K562 (cell line): ENCODE results near the gene RAB5B. TPM values are rescaled to one million over a fixed set of nuclear protein-coding genes. Genes with fewer than 3 reads are reported as not detected.

Experiments used
- ELF2 ChIP-seq: fragments of 250-450 bp; sonication (Bioruptor Pico); IDR thresholded peaks from 2 replicates; pipeline ENCODE4 v1.5.0; 2021; ENCODE audit warnings: mild to moderate bottlenecking
- FOXP4 ChIP-seq: sonication (generic); formaldehyde crosslinking; IDR thresholded peaks from 2 replicates; pipeline ENCODE4 v1.8.0; 2022; ENCODE audit warnings: mild to moderate bottlenecking, missing genetic modification reagents, borderline replicate concordance
- HMBOX1 ChIP-seq: sonication (generic); IDR thresholded peaks from 2 replicates; pipeline ENCODE4 v1.6.1; 2016
- RFX1 ChIP-seq: fragments of 450-650 bp; IDR thresholded peaks from 2 replicates; pipeline ENCODE4 v1.6.1; 2016; ENCODE audit warnings: mild to moderate bottlenecking, moderate library complexity
- ZNF140 ChIP-seq: fragments of 250-450 bp; sonication (Bioruptor Pico); IDR thresholded peaks from 2 replicates; pipeline ENCODE4 v1.8.0; 2021; ENCODE audit warnings: moderate library complexity, mild to moderate bottlenecking, inconsistent platforms
- ZSCAN29 ChIP-seq: fragments of 450-650 bp; IDR thresholded peaks from 2 replicates; pipeline ENCODE4 v1.6.1; 2017
- polyA plus RNA-seq, 8 experiments: library from polyadenylated mRNA; depleted of rRNA in 4 of 8; stranded (reverse) in 5 of 8; unstranded in 3 of 8; fragments of >200 nt; fragmentation: Nextera tagmentation in 2 of 8; fragmentation: Illumina TruSeq in 1 of 8; extraction: Ambion mirVana in 2 of 8; extraction: Trizol in 1 of 8; gene quantifications; 2 replicates each; pipeline versions ENCODE4 v1.2.1 to v1.2.3, GENCODE V29; 2011 to 2014; ENCODE audit warnings: inconsistent platforms in 1 of 8, missing spikeins in 1 of 8
- total RNA-seq, 7 experiments: library from RNA; depleted of rRNA in 6 of 7; stranded (reverse); fragments of >200 nt in 6 of 7; fragmentation: Illumina TruSeq in 2 of 7; extraction: Trizol in 2 of 7; gene quantifications; 2 replicates each; pipeline versions ENCODE4 v1.2.1 to v1.2.3, GENCODE V29; 2011 to 2021; ENCODE audit warnings: low replicate concordance in 1 of 7
- TF ChIP-seq, protein P1 (sequence below): fragments of 450-650 bp; IDR thresholded peaks from 2 replicates; pipeline ENCODE4 v1.6.1; 2016; ENCODE audit warnings: low read depth
- TF ChIP-seq, protein P2 (sequence below): fragments of 450-650 bp; IDR thresholded peaks from 2 replicates; pipeline ENCODE4 v1.6.1; 2016; ENCODE audit warnings: low read depth, mild to moderate bottlenecking, moderate library complexity
- TF ChIP-seq, protein P3 (sequence below): sonication (generic); formaldehyde crosslinking; IDR thresholded peaks from 2 replicates; pipeline ENCODE4 v1.8.0; 2023; ENCODE audit warnings: missing genetic modification reagents, mild to moderate bottlenecking, borderline replicate concordance

The RAB5B gene
- total and polyA plus RNA-seq, 9 of the 15 experiments (the other 6 are each of a cell fraction or from before 2014, with no cell fraction given) = 6.8 to 73.8 (median 25.2) TPM

DNA sequence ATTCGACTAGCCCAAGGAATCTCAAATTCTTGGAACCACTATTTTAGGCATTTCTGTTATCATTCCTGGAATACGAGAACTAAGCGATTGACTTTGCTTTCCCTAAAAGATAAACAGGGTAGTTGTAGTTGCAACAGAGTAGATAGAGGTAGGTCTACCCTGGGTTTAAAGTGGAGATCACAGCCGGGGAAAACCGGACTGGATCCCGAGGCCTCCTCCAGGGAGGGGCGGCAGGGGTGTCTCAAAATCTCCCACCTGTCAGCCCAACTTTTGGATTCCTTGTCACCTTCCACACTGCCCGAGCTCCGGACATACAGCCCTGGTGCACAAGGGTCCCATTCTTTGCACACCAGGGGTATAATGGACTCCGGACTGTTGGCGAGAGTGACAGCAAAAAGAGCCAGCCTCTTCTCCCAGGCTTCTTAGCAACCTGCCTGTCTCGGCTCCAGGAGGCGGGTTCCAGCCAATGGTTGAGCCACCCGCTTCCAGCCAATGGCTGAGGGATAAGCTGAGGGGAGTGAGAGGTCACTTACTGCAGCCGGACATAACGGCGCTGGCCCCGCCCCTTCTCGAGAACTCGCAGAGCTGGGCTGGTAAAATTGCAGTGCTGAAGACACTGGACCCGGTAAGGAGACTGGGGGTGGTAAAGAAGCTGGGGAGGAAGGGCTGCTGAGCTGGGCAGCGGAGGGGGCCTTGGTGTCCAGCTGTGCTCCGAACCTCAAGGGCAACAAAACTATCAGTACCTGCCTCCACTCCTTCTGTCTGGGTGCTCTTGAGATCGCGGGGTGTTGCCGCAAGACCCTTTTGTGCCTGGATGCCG is 23.0 kb downstream of the RAB5B start, which contains the start of gene SUOX (continued):
- TF ChIP-seq, protein P1, sequence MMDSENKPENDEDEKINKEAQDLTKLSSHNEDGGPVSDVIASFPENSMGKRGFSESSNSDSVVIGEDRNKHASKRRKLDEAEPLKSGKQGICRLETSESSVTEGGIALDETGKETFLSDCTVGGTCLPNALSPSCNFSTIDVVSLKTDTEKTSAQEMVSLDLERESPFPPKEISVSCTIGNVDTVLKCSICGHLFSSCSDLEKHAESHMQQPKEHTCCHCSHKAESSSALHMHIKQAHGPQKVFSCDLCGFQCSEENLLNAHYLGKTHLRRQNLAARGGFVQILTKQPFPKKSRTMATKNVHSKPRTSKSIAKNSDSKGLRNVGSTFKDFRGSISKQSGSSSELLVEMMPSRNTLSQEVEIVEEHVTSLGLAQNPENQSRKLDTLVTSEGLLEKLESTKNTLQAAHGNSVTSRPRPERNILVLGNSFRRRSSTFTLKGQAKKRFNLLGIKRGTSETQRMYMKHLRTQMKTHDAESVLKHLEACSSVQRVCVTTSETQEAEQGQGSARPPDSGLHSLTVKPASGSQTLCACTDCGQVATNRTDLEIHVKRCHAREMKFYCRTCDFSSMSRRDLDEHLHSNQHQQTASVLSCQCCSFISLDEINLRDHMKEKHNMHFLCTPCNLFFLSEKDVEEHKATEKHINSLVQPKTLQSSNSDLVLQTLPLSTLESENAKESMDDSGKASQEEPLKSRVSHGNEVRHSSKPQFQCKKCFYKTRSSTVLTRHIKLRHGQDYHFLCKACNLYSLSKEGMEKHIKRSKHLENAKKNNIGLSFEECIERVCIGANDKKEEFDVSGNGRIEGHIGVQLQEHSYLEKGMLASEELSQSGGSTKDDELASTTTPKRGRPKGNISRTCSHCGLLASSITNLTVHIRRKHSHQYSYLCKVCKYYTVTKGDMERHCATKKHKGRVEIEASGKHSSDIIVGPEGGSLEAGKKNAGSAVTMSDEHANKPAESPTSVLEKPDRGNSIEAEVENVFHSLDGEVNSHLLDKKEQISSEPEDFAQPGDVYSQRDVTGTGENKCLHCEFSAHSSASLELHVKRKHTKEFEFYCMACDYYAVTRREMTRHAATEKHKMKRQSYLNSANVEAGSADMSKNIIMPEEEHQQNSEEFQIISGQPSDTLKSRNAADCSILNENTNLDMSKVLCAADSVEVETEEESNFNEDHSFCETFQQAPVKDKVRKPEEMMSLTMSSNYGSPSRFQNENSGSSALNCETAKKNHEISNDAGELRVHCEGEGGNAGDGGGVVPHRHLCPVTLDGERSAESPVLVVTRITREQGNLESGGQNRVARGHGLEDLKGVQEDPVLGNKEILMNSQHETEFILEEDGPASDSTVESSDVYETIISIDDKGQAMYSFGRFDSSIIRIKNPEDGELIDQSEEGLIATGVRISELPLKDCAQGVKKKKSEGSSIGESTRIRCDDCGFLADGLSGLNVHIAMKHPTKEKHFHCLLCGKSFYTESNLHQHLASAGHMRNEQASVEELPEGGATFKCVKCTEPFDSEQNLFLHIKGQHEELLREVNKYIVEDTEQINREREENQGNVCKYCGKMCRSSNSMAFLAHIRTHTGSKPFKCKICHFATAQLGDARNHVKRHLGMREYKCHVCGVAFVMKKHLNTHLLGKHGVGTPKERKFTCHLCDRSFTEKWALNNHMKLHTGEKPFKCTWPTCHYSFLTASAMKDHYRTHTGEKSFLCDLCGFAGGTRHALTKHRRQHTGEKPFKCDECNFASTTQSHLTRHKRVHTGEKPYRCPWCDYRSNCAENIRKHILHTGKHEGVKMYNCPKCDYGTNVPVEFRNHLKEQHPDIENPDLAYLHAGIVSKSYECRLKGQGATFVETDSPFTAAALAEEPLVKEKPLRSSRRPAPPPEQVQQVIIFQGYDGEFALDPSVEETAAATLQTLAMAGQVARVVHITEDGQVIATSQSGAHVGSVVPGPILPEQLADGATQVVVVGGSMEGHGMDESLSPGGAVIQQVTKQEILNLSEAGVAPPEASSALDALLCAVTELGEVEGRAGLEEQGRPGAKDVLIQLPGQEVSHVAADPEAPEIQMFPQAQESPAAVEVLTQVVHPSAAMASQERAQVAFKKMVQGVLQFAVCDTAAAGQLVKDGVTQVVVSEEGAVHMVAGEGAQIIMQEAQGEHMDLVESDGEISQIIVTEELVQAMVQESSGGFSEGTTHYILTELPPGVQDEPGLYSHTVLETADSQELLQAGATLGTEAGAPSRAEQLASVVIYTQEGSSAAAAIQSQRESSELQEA = no peak
- TF ChIP-seq, protein P2, sequence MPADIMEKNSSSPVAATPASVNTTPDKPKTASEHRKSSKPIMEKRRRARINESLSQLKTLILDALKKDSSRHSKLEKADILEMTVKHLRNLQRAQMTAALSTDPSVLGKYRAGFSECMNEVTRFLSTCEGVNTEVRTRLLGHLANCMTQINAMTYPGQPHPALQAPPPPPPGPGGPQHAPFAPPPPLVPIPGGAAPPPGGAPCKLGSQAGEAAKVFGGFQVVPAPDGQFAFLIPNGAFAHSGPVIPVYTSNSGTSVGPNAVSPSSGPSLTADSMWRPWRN = no peak
- no peak for TF ChIP-seq ZNF140
- TF ChIP-seq, protein P3, sequence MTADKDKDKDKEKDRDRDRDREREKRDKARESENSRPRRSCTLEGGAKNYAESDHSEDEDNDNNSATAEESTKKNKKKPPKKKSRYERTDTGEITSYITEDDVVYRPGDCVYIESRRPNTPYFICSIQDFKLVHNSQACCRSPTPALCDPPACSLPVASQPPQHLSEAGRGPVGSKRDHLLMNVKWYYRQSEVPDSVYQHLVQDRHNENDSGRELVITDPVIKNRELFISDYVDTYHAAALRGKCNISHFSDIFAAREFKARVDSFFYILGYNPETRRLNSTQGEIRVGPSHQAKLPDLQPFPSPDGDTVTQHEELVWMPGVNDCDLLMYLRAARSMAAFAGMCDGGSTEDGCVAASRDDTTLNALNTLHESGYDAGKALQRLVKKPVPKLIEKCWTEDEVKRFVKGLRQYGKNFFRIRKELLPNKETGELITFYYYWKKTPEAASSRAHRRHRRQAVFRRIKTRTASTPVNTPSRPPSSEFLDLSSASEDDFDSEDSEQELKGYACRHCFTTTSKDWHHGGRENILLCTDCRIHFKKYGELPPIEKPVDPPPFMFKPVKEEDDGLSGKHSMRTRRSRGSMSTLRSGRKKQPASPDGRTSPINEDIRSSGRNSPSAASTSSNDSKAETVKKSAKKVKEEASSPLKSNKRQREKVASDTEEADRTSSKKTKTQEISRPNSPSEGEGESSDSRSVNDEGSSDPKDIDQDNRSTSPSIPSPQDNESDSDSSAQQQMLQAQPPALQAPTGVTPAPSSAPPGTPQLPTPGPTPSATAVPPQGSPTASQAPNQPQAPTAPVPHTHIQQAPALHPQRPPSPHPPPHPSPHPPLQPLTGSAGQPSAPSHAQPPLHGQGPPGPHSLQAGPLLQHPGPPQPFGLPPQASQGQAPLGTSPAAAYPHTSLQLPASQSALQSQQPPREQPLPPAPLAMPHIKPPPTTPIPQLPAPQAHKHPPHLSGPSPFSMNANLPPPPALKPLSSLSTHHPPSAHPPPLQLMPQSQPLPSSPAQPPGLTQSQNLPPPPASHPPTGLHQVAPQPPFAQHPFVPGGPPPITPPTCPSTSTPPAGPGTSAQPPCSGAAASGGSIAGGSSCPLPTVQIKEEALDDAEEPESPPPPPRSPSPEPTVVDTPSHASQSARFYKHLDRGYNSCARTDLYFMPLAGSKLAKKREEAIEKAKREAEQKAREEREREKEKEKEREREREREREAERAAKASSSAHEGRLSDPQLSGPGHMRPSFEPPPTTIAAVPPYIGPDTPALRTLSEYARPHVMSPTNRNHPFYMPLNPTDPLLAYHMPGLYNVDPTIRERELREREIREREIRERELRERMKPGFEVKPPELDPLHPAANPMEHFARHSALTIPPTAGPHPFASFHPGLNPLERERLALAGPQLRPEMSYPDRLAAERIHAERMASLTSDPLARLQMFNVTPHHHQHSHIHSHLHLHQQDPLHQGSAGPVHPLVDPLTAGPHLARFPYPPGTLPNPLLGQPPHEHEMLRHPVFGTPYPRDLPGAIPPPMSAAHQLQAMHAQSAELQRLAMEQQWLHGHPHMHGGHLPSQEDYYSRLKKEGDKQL (CRISPR knock-in tag) = no peak
- no peak for TF ChIP-seq HMBOX1
- no peak for TF ChIP-seq ZSCAN29
- TF ChIP-seq FOXP4 (CRISPR knock-in tag) = no peak
- TF ChIP-seq ELF2 (CRISPR knock-in tag) = peak; percentile 62
- peak; percentile 80 for TF ChIP-seq RFX1
